Measurements from ENCODE around the gene UNK.
"Not testable (repeated sequence)": the region's sequence is repeated elsewhere in the genome, so short reads cannot be mapped to it uniquely, and the experiment has no call there.

UNK gene

GRCh38 chr17:75755205-75755901, 29.3 kb upstream of the UNK start:
- H3K4me3 ChIP-seq (ENCODE audit: low read depth, low read length), result no peak overlapping the region
- TF ChIP-seq, protein P1, sequence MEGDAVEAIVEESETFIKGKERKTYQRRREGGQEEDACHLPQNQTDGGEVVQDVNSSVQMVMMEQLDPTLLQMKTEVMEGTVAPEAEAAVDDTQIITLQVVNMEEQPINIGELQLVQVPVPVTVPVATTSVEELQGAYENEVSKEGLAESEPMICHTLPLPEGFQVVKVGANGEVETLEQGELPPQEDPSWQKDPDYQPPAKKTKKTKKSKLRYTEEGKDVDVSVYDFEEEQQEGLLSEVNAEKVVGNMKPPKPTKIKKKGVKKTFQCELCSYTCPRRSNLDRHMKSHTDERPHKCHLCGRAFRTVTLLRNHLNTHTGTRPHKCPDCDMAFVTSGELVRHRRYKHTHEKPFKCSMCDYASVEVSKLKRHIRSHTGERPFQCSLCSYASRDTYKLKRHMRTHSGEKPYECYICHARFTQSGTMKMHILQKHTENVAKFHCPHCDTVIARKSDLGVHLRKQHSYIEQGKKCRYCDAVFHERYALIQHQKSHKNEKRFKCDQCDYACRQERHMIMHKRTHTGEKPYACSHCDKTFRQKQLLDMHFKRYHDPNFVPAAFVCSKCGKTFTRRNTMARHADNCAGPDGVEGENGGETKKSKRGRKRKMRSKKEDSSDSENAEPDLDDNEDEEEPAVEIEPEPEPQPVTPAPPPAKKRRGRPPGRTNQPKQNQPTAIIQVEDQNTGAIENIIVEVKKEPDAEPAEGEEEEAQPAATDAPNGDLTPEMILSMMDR (IDR thresholded peaks at IDR 0.05; ENCODE audit: low read depth, low read length), result no peak

DNA sequence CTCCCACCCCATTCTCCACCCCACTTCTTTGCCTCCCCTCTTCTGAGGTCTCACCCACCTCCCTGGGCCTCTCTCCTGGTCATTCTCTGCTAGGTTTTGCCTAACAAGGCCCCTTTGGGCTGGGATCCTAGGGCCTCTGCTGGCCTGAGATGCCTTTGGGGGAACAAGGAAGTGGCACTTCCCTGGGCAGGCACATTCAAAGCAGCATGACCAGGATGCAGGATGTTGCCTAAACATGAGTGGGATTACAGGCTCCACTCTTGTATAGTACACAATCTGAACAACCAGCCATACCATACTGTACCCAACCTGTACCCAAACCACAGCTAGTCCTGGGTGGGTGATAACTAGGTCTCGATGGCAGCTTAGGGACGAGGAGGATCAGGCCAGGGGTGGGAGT, 28.6 kb upstream of the UNK start:
- TF ChIP-seq, protein P1 (IDR thresholded peaks at IDR 0.05; ENCODE audit: low read depth, low read length), result no peak
- no peak overlapping the region for H3K4me3 ChIP-seq (ENCODE audit: low read depth, low read length)

GRCh38 chr17:75756451-75757085, 28.0 kb upstream of the UNK start:
- TF ChIP-seq, protein P1 (IDR thresholded peaks at IDR 0.05; ENCODE audit: low read depth, low read length), result no peak

GRCh38 chr17:75757086-75757681, 27.4 kb upstream of the UNK start:
- H3K4me3 ChIP-seq (ENCODE audit: low read depth, low read length), result no peak overlapping the region
- TF ChIP-seq, protein P1 (IDR thresholded peaks at IDR 0.05; ENCODE audit: low read depth, low read length), result no peak

More at GRCh38 chr17:75756451-75757085, 28.0 kb upstream of the UNK start:
- H3K4me3 ChIP-seq (ENCODE audit: low read depth, low read length), result no peak overlapping the region

DNA sequence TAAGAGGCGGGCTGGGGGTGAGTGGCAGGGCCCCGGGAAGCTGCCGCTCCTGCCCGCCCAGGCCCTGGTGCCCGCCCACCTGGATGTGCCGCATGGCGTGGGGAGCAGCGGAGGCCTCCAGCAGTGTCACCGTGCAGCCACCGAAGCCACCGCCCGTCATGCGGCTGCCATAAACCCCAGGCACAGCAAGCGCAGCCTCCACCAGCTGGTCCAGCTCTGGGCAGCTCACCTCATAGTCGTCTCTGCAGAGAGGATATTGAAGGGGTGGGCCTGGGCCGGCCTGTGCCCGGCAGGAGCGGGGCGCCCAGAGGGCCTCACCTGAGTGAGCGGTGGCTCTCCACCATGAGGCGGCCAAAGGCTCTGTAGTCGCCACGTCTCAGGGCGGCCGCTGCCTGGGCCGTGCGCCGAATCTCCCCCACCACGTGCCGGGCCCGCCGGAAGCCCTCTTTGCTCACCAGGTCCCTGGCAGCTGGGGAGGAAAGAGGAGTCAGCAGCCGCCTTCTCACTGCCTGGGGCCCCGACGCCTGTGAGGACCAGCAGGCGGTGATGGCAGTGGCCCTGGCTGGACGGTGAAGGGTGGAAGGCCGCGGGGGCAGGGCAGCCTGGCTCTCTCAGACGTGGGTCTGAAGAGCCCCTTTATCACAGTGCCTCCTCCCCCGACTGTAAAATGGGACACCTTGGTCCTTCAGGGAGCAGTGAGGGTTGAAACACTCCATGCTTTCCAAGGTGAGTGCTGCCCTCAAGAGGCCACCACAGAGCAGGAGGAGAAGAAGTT, 26.3 kb upstream of the UNK start:
- TF ChIP-seq, protein P1 (IDR thresholded peaks at IDR 0.05; ENCODE audit: low read depth, low read length), result no peak
- H3K4me3 ChIP-seq (ENCODE audit: low read depth, low read length), result no peak overlapping the region

DNA sequence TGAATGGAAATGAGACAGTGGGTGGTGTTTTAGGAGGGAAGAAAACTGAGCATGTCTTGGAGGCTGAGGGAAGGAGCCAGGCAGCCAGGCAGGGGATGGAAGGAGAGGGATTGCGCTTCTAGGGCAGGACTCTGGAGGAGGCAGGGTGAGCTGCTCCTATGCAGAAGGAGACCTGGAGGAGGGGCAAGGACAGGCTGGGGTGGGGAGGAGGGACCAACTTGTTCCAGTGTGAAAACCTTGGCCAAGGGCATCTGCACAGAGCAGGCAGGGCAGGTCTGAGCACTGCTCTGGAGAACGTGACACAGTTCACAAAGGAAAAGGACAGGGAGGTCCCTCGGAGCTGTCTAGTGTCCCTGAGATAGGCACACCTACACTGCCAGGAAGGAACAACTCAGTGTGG, 25.1 kb upstream of the UNK start:
- TF ChIP-seq, protein P1 (IDR thresholded peaks at IDR 0.05; ENCODE audit: low read depth, low read length), result no peak
- no peak overlapping the region for H3K4me3 ChIP-seq (ENCODE audit: low read depth, low read length)

DNA sequence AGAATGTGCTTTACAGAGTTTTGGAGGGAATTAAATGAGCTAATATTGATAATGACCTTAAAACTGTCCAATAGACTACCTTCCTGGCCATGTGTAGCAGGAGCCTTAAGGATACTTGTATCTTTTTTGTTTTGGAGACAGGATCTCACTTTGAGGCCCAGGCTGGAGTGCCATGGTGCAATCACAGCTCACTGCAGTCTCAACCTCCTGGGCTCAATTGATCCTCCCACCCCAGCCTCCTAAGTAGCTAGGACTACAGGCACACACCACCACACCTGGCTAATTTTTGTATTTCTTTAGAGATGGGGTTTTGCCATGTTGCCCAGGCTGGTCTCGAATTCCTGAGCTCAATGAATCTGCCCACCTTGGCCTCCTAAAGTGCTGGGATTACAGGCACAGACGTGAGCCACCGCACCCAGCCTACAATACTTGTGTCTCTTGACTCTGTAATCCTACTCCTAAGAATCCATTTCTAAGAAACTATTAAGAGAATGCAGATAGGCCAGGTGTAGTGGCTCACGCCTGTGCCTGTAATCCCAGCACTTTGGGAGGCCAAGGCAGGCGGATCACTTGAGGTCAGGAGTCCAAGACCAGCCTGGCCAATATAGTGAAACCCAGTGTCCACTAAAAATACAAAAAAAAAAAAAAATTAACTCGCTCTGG, 24.5 kb upstream of the UNK start:
- H3K4me3 ChIP-seq (ENCODE audit: low read depth, low read length), result not testable (repeated sequence)

All from WI38 (cell line).